Measurements from ENCODE around the gene PRRT1B.

PRRT1B gene

GRCh38 chr9:131594906-131595665, 49.8 kb downstream of the PRRT1B start:
- Histone ChIP-seq H3K4me1 (ENCODE audit: insufficient read depth, low read length, poor library complexity, severe bottlenecking) (peaks cover 16% of the 10 kb centered on the region), H3K27me3 (ENCODE audit: insufficient read depth, low read length, poor library complexity, severe bottlenecking) (no peaks in the 10 kb centered on the region), H2AFZ (ENCODE audit: low read length) (no peak overlapping the region), H3K4me2 (ENCODE audit: low read depth, low read length, poor library complexity, severe bottlenecking) (no peak overlapping the region), H3K9me3 (ENCODE audit: insufficient read depth, low read depth, low read length) (no peaks in the 10 kb centered on the region), H3K36me3 (ENCODE audit: insufficient read depth, low read length) (peaks cover 37% of the 10 kb centered on the region; the same call in 1 of the 2 replicates), H4K20me1 (ENCODE audit: insufficient read depth, low read length, poor library complexity, severe bottlenecking) (no peaks in the 10 kb centered on the region), H3K9me2 (replicated peaks; ENCODE audit: low read depth, low read length) (no peaks in the 10 kb centered on the region), H3K4me3 (ENCODE audit: low read length, poor library complexity, severe bottlenecking) (no peak overlapping the region), H3K79me2 (ENCODE audit: insufficient read depth, low read length) (no peaks in the 10 kb centered on the region), H3K9ac (ENCODE audit: low read depth, low read length, poor library complexity, severe bottlenecking) (no peak overlapping the region), H3F3A (ENCODE audit: low read depth) (no peaks in the 10 kb centered on the region)
- TF ChIP-seq, protein P1, sequence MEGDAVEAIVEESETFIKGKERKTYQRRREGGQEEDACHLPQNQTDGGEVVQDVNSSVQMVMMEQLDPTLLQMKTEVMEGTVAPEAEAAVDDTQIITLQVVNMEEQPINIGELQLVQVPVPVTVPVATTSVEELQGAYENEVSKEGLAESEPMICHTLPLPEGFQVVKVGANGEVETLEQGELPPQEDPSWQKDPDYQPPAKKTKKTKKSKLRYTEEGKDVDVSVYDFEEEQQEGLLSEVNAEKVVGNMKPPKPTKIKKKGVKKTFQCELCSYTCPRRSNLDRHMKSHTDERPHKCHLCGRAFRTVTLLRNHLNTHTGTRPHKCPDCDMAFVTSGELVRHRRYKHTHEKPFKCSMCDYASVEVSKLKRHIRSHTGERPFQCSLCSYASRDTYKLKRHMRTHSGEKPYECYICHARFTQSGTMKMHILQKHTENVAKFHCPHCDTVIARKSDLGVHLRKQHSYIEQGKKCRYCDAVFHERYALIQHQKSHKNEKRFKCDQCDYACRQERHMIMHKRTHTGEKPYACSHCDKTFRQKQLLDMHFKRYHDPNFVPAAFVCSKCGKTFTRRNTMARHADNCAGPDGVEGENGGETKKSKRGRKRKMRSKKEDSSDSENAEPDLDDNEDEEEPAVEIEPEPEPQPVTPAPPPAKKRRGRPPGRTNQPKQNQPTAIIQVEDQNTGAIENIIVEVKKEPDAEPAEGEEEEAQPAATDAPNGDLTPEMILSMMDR (conservative IDR thresholded peaks at IDR 0.05; ENCODE audit: low read length), result no peak
- no peak for TF ChIP-seq EZH2phosphoT487 (IDR thresholded peaks at IDR 0.05; ENCODE audit: borderline replicate concordance)

GRCh38 chr9:131595696-131596429, 50.5 kb downstream of the PRRT1B start:
- Histone ChIP-seq H3K9me3 (ENCODE audit: insufficient read depth, low read depth, low read length) (no peaks in the 10 kb centered on the region), H3K27me3 (ENCODE audit: insufficient read depth, low read length, poor library complexity, severe bottlenecking) (no peaks in the 10 kb centered on the region), H4K20me1 (ENCODE audit: insufficient read depth, low read length, poor library complexity, severe bottlenecking) (no peaks in the 10 kb centered on the region), H3K4me3 (ENCODE audit: low read length, poor library complexity, severe bottlenecking) (no peak overlapping the region), H2AFZ (ENCODE audit: low read length) (no peak overlapping the region), H3K36me3 (ENCODE audit: insufficient read depth, low read length) (peaks cover 37% of the 10 kb centered on the region; the same call in 1 of the 2 replicates), H3K9me2 (replicated peaks; ENCODE audit: low read depth, low read length) (no peaks in the 10 kb centered on the region), H3K4me2 (ENCODE audit: low read depth, low read length, poor library complexity, severe bottlenecking) (no peak overlapping the region), H3K9ac (ENCODE audit: low read depth, low read length, poor library complexity, severe bottlenecking) (no peak overlapping the region), H3K79me2 (ENCODE audit: insufficient read depth, low read length) (no peaks in the 10 kb centered on the region), H3F3A (ENCODE audit: low read depth) (no peaks in the 10 kb centered on the region), H3K4me1 (ENCODE audit: insufficient read depth, low read length, poor library complexity, severe bottlenecking) (peaks cover 8% of the 10 kb centered on the region)
- TF ChIP-seq EZH2phosphoT487 (IDR thresholded peaks at IDR 0.05; ENCODE audit: borderline replicate concordance), result no peak
- TF ChIP-seq, protein P1 (conservative IDR thresholded peaks at IDR 0.05; ENCODE audit: low read length), result no peak

DNA sequence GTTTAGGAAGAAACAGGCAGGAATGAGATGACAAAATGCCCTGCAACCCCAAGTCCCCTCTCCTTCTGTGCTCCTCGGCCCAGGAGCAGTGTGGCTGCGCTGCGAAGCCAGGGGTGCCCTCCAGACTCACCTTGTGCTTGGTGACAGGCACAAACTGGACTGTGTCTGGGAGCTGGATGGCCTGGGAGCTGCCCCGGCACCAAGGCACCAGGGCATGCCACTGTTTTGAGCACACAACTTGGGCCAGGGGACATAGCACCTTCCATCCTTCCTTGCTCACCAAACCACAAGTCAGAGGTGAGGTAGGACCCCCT, 51.1 kb downstream of the PRRT1B start:
- H3K36me3 ChIP-seq (ENCODE audit: insufficient read depth, low read length), result peaks cover 37% of the 10 kb centered on the region; the same call in 1 of the 2 replicates
- H4K20me1 ChIP-seq (ENCODE audit: insufficient read depth, low read length, poor library complexity, severe bottlenecking), result no peaks in the 10 kb centered on the region
- no peaks in the 10 kb centered on the region for H3K27me3 ChIP-seq (ENCODE audit: insufficient read depth, low read length, poor library complexity, severe bottlenecking)
- no peak overlapping the region for H3K4me2 ChIP-seq (ENCODE audit: low read depth, low read length, poor library complexity, severe bottlenecking)
- TF ChIP-seq EZH2phosphoT487 (IDR thresholded peaks at IDR 0.05; ENCODE audit: borderline replicate concordance), result no peak
- TF ChIP-seq, protein P1 (conservative IDR thresholded peaks at IDR 0.05; ENCODE audit: low read length), result no peak
- H3K4me1 ChIP-seq (ENCODE audit: insufficient read depth, low read length, poor library complexity, severe bottlenecking), result peaks cover 3% of the 10 kb centered on the region
- no peaks in the 10 kb centered on the region for H3K79me2 ChIP-seq (ENCODE audit: insufficient read depth, low read length)
- H3F3A ChIP-seq (ENCODE audit: low read depth), result no peaks in the 10 kb centered on the region
- no peak overlapping the region for H2AFZ ChIP-seq (ENCODE audit: low read length)
- no peak overlapping the region for H3K9ac ChIP-seq (ENCODE audit: low read depth, low read length, poor library complexity, severe bottlenecking)
- H3K9me3 ChIP-seq (ENCODE audit: insufficient read depth, low read depth, low read length), result no peaks in the 10 kb centered on the region
- no peak overlapping the region for H3K4me3 ChIP-seq (ENCODE audit: low read length, poor library complexity, severe bottlenecking)
- H3K9me2 ChIP-seq (replicated peaks; ENCODE audit: low read depth, low read length), result no peaks in the 10 kb centered on the region

Data from Loucy (cell line).